K562 (cell line): Measurements from ENCODE around the gene SNAP23. TPM values are rescaled to one million over a fixed set of nuclear protein-coding genes. Genes with fewer than 3 reads are reported as not detected.

ENCODE experiments used
- AFF4 ChIP-seq: sonication (generic); formaldehyde crosslinking; IDR thresholded peaks from 2 replicates; pipeline ENCODE4 v1.8.0; 2023; ENCODE audit warnings: mild to moderate bottlenecking, missing genetic modification reagents
- BCOR ChIP-seq: fragments of 450-650 bp; IDR thresholded peaks from 2 replicates; pipeline ENCODE4 v1.6.1; 2016
- ETV1 ChIP-seq: fragments of 450-650 bp; conservative IDR thresholded peaks from 2 replicates; pipeline ENCODE4 v1.6.1; 2016; ENCODE audit warnings: missing genetic modification characterization, control low read depth, low read depth, missing compliant biosample characterization
- FOS ChIP-seq: IDR thresholded peaks from 3 replicates; pipeline ENCODE4 v1.6.1; 2011; ENCODE audit not compliant: insufficient read length; ENCODE audit errors: extremely low read depth
- HINFP ChIP-seq: fragments of 450-650 bp; conservative IDR thresholded peaks from 2 replicates; pipeline ENCODE4 v1.6.1; 2016; ENCODE audit warnings: missing genetic modification characterization, low read depth, mild to moderate bottlenecking, control low read depth, missing compliant biosample characterization
- KDM1A ChIP-seq, 2 experiments: fragments of 450-650 bp; IDR thresholded peaks; 2 replicates each; pipeline ENCODE4 v1.6.1; 2016; ENCODE audit warnings: mild to moderate bottlenecking in 2 of 2
- KDM2B ChIP-seq: fragments of 250-450 bp; sonication (Bioruptor Pico); IDR thresholded peaks from 2 replicates; pipeline ENCODE4 v1.8.0; 2021; ENCODE audit warnings: mild to moderate bottlenecking, moderate library complexity
- LCOR ChIP-seq: sonication (generic); formaldehyde crosslinking; IDR thresholded peaks from 2 replicates; pipeline ENCODE4 v1.8.0; 2022; ENCODE audit warnings: mild to moderate bottlenecking, missing genetic modification reagents
- MED1 ChIP-seq: sonication (generic); formaldehyde crosslinking; IDR thresholded peaks from 2 replicates; pipeline ENCODE4 v1.8.1; 2023; ENCODE audit warnings: missing genetic modification reagents, borderline replicate concordance
- OTX1 ChIP-seq: fragments of 450-650 bp; formaldehyde crosslinking; IDR thresholded peaks from 2 replicates; pipeline ENCODE4 v1.4.0; 2022; ENCODE audit warnings: mild to moderate bottlenecking
- SAP30 ChIP-seq: fragments of 200-600 bp; sonication (generic); IDR thresholded peaks from 2 replicates; pipeline ENCODE4 v1.6.1; 2012; ENCODE audit warnings: borderline replicate concordance, low read depth, mild to moderate bottlenecking, moderate library complexity, low read length, control low read depth, inconsistent platforms; ENCODE audit not compliant: insufficient read depth, poor library complexity, severe bottlenecking
- SETDB1 ChIP-seq: IDR thresholded peaks from one replicate; pipeline ENCODE4 v1.6.1; 2012; ENCODE audit warnings: low read length, control low read depth, inconsistent platforms
- STAT5B ChIP-seq: fragments of 250-450 bp; sonication (Bioruptor Pico); IDR thresholded peaks from 2 replicates; pipeline ENCODE4 v1.8.0; 2021; ENCODE audit warnings: mild to moderate bottlenecking, inconsistent platforms
- TFAP4 ChIP-seq: sonication (generic); formaldehyde crosslinking; IDR thresholded peaks from 2 replicates; pipeline ENCODE4 v1.8.0; 2022; ENCODE audit warnings: missing genetic modification reagents, mild to moderate bottlenecking, moderate library complexity, borderline replicate concordance
- YBX1 ChIP-seq: fragments of 450-650 bp; IDR thresholded peaks from 2 replicates; pipeline ENCODE4 v1.7.1; 2016; ENCODE audit warnings: mild to moderate bottlenecking
- ZNF609 ChIP-seq: sonication (generic); formaldehyde crosslinking; IDR thresholded peaks from 2 replicates; pipeline ENCODE4 v1.8.1; 2023; ENCODE audit warnings: missing genetic modification reagents, mild to moderate bottlenecking, borderline replicate concordance
- ZSCAN32 ChIP-seq: fragments of 450-650 bp; formaldehyde crosslinking; IDR thresholded peaks from 2 replicates; pipeline ENCODE4 v1.4.0; 2020; ENCODE audit warnings: mild to moderate bottlenecking, moderate library complexity
- polyA plus RNA-seq, 8 experiments: library from polyadenylated mRNA; depleted of rRNA in 4 of 8; stranded (reverse) in 5 of 8; unstranded in 3 of 8; fragments of >200 nt; fragmentation: Nextera tagmentation in 2 of 8; fragmentation: Illumina TruSeq in 1 of 8; extraction: Ambion mirVana in 2 of 8; extraction: Trizol in 1 of 8; gene quantifications; 2 replicates each; pipeline versions ENCODE4 v1.2.1 to v1.2.3, GENCODE V29; 2011 to 2014; ENCODE audit warnings: inconsistent platforms in 1 of 8, missing spikeins in 1 of 8
- total RNA-seq, 7 experiments: library from RNA; depleted of rRNA in 6 of 7; stranded (reverse); fragments of >200 nt in 6 of 7; fragmentation: Illumina TruSeq in 2 of 7; extraction: Trizol in 2 of 7; gene quantifications; 2 replicates each; pipeline versions ENCODE4 v1.2.1 to v1.2.3, GENCODE V29; 2011 to 2021; ENCODE audit warnings: low replicate concordance in 1 of 7

The SNAP23 gene
- total and polyA plus RNA-seq, 9 of the 15 experiments (the other 6 are each of a cell fraction or from before 2014, with no cell fraction given), result 78.9 to 168 (median 117) TPM

GRCh38 chr15:42499858-42500609 is 4.6 kb downstream of the SNAP23 start (continued):
- TF ChIP-seq ZNF609 (CRISPR knock-in tag) (no peak), SETDB1 (no peak), HINFP (tag) (no peak), TFAP4 (0 out of 2 replicates have a peak, but pooled peaks have one; percentile 31), STAT5B (CRISPR knock-in tag) (no peak), KDM1A (IDR thresholded peaks at IDR 0.05) (peak; percentile 28 to 43; a peak in 1 of 4 replicates), ETV1 (tag) (no peak), AFF4 (no peak), OTX1 (no peak), SAP30 (no peak), BCOR (peak; percentile 76; the same call in 1 of the 2 replicates), LCOR (no peak; the same call in 1 of the 2 replicates), MED1 (no peak), KDM2B (no peak), ZSCAN32 (CRISPR knock-in tag) (no peak), YBX1 (no peak), FOS (no peak)
